Endothelial cell of umbilical vein (primary cell): ENCODE results near the gene MASP1.

Experiments used
- EZH2 ChIP-seq: IDR thresholded peaks from 2 replicates; pipeline ENCODE4 v1.6.1; 2012; ENCODE audit warnings: borderline replicate concordance, low read depth, mild to moderate bottlenecking, moderate library complexity, low read length, inconsistent platforms; ENCODE audit not compliant: severe bottlenecking
- POLR2A ChIP-seq: IDR thresholded peaks from 2 replicates; pipeline ENCODE4 v1.6.1; 2012; ENCODE audit warnings: low read depth, mild to moderate bottlenecking, control low read depth, low read length
- TF ChIP-seq, protein P1 (sequence below), 2 donors: IDR thresholded peaks; 1 replicate in 1 of 2; 2 replicates in 1 of 2; pipeline ENCODE4 v1.5.1; 2011; ENCODE audit warnings: low read length in 2 of 2, mild to moderate bottlenecking in 2 of 2, moderate library complexity in 2 of 2, control low read depth in 1 of 2, inconsistent platforms in 1 of 2, low read depth in 1 of 2; ENCODE audit not compliant: insufficient read depth in 1 of 2; ENCODE audit errors: extremely low read depth in 1 of 2

DNA sequence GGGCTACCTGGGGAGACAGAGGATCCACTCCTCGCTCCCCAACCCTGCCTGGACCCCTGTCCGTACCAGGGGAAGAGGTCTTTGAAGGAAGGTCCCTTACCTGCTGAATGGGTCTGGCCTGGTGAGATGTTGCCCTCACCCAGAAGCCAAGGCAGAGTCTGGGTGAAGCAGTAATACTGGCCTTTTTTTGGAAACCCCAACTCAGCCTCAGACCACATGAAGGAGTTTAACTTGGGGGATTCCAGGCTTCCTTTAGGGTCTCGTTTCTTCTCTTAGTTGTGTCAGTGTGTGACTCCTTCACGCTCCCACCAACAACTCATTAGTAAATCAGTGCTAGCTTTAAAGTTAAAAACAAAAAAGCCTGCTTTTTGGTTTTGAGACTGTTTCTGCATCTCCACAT is 48.6 kb downstream of the MASP1 start:
- TF ChIP-seq, protein P1, sequence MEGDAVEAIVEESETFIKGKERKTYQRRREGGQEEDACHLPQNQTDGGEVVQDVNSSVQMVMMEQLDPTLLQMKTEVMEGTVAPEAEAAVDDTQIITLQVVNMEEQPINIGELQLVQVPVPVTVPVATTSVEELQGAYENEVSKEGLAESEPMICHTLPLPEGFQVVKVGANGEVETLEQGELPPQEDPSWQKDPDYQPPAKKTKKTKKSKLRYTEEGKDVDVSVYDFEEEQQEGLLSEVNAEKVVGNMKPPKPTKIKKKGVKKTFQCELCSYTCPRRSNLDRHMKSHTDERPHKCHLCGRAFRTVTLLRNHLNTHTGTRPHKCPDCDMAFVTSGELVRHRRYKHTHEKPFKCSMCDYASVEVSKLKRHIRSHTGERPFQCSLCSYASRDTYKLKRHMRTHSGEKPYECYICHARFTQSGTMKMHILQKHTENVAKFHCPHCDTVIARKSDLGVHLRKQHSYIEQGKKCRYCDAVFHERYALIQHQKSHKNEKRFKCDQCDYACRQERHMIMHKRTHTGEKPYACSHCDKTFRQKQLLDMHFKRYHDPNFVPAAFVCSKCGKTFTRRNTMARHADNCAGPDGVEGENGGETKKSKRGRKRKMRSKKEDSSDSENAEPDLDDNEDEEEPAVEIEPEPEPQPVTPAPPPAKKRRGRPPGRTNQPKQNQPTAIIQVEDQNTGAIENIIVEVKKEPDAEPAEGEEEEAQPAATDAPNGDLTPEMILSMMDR (IDR thresholded peaks at IDR 0.05; ENCODE audit: extremely low read depth in 1 of 2, insufficient read depth in 1 of 2, low read depth in 1 of 2, low read length in 2 of 2): no peak
- TF ChIP-seq POLR2A (no peak), EZH2 (no peak)
